ENCODE results near the gene KRTAP6-3.

KRTAP6-3 gene

GRCh38 chr21:30625449-30626165 lies 33.4 kb downstream of the KRTAP6-3 start:
- DNase-seq: no peak

GRCh38 chr21:30628109-30628508 lies 35.9 kb downstream of the KRTAP6-3 start:
- no peak for DNase-seq

GRCh38 chr21:30629200-30629599 lies 37.0 kb downstream of the KRTAP6-3 start:
- DNase-seq: no peak

- no peak for DNase-seq
Measured at GRCh38 chr21:30634906-30635305, 42.7 kb downstream of the KRTAP6-3 start, which contains the start of gene KRTAP20-2. Gene KRTAP20-2, plus strand, starts transcription at chr21:30635206. Its CDS starts 58 bp downstream, at chr21:30635264.

- DNase-seq: no peak
Measured at GRCh38 chr21:30638686-30639085, 46.4 kb downstream of the KRTAP6-3 start.

- DNase-seq: no peak
Measured at GRCh38 chr21:30642564-30642963, 50.3 kb downstream of the KRTAP6-3 start, which contains the start of gene KRTAP20-3. Gene KRTAP20-3, plus strand, starts transcription at chr21:30642864.
